Measurements from ENCODE around the gene RPS18.

RPS18 gene

GRCh38 chr6:33314515-33314942 lies 42.7 kb downstream of the RPS18 start:
- FAIRE-seq (peak; percentile 65), DNase-seq (ENCODE audit: low spot score) (peak; percentile 36)

GRCh38 chr6:33314943-33315792 lies 43.3 kb downstream of the RPS18 start:
- FAIRE-seq, result no peak
- DNase-seq (ENCODE audit: low spot score), result no peak

- FAIRE-seq, result no peak
- no peak for DNase-seq (ENCODE audit: low spot score)
Measured at GRCh38 chr6:33315793-33316602, 44.1 kb downstream of the RPS18 start.

- DNase-seq (ENCODE audit: low spot score), result no peak
- FAIRE-seq, result no peak
Measured at GRCh38 chr6:33316603-33317418, 44.9 kb downstream of the RPS18 start.

DNA sequence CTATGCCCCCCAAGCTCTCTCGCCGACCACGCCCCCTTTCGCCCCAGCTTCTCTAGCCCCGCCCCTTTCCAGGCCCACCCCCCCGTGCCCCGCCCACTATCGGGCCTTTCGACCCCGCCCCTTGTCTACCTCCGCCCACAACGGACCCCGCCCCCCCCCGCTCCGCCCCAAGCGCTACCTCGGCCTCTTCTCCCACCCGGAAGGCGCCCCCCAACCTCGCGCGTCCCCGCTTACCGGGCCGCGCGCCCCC lies 45.5 kb downstream of the RPS18 start:
- FAIRE-seq (no peak), DNase-seq (ENCODE audit: low spot score) (no peak)

DNA sequence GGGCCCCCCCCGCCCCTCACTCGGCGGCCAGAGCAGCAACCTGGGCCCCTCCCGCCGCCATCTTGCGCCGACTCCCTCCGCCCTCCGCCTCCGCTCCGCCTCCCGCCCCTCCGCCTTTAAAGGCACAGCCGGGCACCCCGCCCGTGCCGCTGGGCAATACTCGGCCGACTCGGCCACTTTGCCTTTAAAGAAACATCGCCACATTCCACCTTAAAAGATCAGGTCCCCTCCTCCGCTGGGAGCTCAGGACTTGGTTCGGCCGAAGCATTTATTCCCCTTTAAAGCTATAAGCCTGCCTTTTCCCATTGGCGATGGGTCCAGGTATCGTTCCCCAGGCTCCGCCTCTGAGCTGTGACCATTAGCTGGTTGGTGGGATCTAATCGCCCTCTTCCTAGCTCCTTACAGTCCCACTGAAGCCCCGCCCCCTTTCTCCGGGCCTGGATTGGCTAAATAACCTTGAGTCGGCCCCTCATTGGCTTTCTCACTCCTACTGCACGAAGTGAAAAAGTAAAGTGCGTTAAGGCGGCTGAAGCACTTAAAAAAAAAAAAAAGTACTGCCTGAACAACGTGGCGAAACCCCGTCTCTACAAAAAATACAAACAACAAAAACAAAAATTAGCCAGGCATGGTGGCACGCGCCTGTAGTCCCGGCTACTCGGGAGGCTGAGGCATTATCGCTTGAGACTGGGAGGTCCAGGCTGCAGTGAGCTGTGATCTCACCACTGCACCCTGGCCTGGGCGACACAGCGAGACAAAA lies 46.0 kb downstream of the RPS18 start, which contains the start of gene ZBTB22:
Gene ZBTB22, minus strand, starts transcription at position 76 of the 757 bp plus-strand sequence. CDS start 828 bp downstream, outside the sequence.
- DNase-seq (ENCODE audit: low spot score) (peak; percentile 92), FAIRE-seq (no peak)

GRCh38 chr6:33318426-33319073 lies 46.7 kb downstream of the RPS18 start:
- FAIRE-seq (no peak), DNase-seq (ENCODE audit: low spot score) (no peak)

DNA sequence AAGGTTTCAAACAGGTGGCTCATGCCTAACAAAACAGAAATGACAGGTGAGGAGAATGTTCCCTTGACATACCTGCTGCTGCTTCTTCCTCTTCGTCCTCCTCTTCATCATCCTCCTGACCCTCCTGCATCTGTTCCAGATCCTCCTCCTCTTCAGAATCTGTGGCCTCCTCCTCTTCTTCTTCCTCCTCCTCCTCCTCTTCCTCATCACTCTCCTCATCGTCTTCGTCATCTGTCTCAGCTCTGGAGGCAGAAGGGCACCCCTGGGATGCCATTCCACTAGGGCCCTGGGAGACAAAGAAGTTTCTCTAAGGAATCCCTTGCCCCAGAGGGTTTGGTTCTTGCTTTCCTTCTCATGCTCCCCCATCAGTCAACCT lies 48.1 kb downstream of the RPS18 start:
- no peak for FAIRE-seq
- no peak for DNase-seq (ENCODE audit: low spot score)

DNA sequence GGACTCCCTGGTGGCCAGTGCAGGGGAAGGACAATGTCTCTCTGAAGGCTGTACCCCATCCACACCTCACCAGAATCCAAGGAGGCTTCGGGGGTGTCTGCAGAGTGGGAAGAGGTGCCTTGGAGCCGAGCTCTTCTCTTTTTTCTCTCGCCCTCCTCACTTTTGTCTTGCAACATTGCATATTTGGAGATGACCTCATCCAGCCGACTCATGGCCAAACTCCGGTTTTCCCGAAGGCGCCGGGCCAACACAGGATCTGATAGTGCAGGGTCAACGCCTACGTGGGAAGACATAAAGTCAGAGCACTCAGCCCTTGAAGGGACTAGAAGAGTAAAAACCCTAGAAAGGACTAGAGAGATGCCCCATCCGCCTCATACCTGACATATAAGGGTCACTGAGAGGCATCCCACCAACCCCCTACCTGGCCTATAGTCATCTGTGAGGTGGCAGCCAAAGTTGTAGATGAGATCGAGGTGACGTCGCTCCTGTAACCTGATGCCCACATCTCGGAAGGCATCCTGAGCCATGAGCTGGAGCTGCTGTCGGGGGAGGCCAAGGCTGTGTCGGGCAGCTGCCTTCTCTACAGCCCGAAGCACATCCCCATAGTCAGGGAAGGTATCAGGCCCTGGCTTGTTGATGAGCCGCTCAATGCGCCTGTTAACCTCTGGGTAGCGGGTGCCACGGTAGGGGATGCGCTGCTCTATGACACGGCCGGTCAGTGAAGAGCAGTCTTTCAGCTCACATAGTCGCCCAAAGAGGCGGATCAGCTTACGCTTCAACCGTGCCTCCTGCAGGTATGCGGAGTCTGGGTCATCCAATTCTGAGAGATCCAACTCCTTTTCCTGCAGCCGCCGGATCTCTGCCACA lies 48.7 kb downstream of the RPS18 start:
- no peak for FAIRE-seq
- DNase-seq (ENCODE audit: low spot score), result no peak

- DNase-seq (ENCODE audit: low spot score) (no peak), FAIRE-seq (no peak)
Measured at GRCh38 chr6:33321227-33321626, 49.4 kb downstream of the RPS18 start.

DNA sequence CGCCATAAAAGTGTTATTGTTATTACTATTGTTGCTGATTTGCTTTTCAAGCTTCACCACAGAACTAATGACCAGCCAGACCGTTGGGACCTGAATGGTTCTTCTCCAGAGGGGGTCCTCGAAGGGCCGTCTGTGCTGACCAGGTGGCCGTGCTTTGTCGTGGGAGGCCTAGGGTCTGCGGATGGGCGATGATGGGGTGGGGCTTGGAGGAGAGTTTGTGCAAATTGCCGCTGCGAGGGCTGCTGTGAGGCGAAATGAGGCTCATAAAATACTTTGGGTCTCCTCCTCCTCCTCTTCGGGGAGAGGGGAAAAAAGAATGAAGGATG lies 51.7 kb downstream of the RPS18 start:
- FAIRE-seq, result no peak
- DNase-seq (ENCODE audit: low spot score), result no peak

DNA sequence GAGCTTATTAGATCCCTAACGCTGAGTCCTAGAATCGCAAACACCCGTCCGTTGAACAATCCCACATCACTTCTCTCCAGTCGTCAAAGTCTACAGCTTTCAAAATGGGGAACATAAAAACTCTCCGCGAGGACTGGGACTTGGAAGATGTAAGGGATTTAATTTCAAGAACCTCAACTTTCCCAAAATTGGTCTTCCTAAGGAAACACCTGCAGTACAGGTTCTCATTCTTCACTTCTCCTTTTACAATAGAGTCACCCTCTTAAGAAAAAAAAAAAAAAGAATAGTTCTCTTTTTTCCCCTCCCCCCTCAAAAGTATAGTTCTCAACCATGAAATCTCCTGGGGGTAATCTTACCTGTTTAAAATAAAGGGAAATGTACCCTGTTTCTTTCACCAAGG lies 52.2 kb downstream of the RPS18 start:
- no peak for FAIRE-seq
- DNase-seq (ENCODE audit: low spot score), result no peak
